DOHH2 (cell line): ENCODE results near the gene PLAAT2.

Experiments
- H3F3A ChIP-seq: fragments of 200-600 bp; sonication (generic), shearing (Covaris generic); 2 replicates; pipeline ENCODE4 v1.6.0; 2016; ENCODE audit warnings: antibody characterized with exemption, mild to moderate bottlenecking; ENCODE audit not compliant: control insufficient read depth, insufficient read depth
- H3K27ac ChIP-seq: fragments of 200-600 bp; sonication (generic); 2 replicates; pipeline ENCODE4 v1.5.1; 2014; ENCODE audit warnings: low read depth, mild to moderate bottlenecking, low read length, moderate library complexity
- H3K27me3 ChIP-seq: fragments of 200-600 bp; sonication (generic); 2 replicates; pipeline ENCODE4 v1.6.1; 2014; ENCODE audit warnings: mild to moderate bottlenecking, low read length, mixed read lengths; ENCODE audit not compliant: control insufficient read depth
- H3K36me3 ChIP-seq: fragments of 200-600 bp; sonication (generic); 2 replicates; pipeline ENCODE4 v1.6.1; 2014; ENCODE audit warnings: mild to moderate bottlenecking, low read length, moderate library complexity, mixed read lengths; ENCODE audit not compliant: control insufficient read depth
- H3K4me1 ChIP-seq: fragments of 200-600 bp; sonication (generic); 2 replicates; pipeline ENCODE4 v1.6.1; 2014; ENCODE audit warnings: mild to moderate bottlenecking, low read length, mixed read lengths; ENCODE audit not compliant: control insufficient read depth
- H3K4me2 ChIP-seq: fragments of 200-600 bp; sonication (generic); 2 replicates; pipeline ENCODE4 v1.6.0; 2014; ENCODE audit warnings: mild to moderate bottlenecking, low read length, moderate library complexity
- H3K4me3 ChIP-seq: fragments of 200-600 bp; sonication (generic); 2 replicates; pipeline ENCODE4 v1.5.1; 2014; ENCODE audit warnings: mild to moderate bottlenecking, low read length, mixed read lengths
- H3K79me2 ChIP-seq: fragments of 200-600 bp; sonication (generic); 2 replicates; pipeline ENCODE4 v1.6.1; 2014; ENCODE audit warnings: mild to moderate bottlenecking, low read length, mixed read lengths; ENCODE audit not compliant: control insufficient read depth
- H3K9me2 ChIP-seq: fragments of 200-600 bp; sonication (generic); replicated peaks from 2 replicates; pipeline ENCODE4 v1.6.1; 2014; ENCODE audit warnings: mild to moderate bottlenecking, low read length, mixed read lengths; ENCODE audit not compliant: control insufficient read depth
- H3K9me3 ChIP-seq: fragments of 200-600 bp; sonication (generic); 2 replicates; pipeline ENCODE4 v1.6.1; 2014; ENCODE audit warnings: antibody characterized with exemption, low read length, mixed read lengths; ENCODE audit not compliant: control insufficient read depth, insufficient read depth
- H4K20me1 ChIP-seq: fragments of 200-600 bp; sonication (generic); 2 replicates; pipeline ENCODE4 v1.6.0; 2014; ENCODE audit warnings: low read depth, mild to moderate bottlenecking, antibody characterized with exemption, low read length, moderate library complexity; ENCODE audit not compliant: control insufficient read depth, insufficient read depth
- EZH2phosphoT487 ChIP-seq: fragments of 200-600 bp; sonication (generic); IDR thresholded peaks from 2 replicates; pipeline ENCODE4 v1.6.1; 2017; ENCODE audit warnings: borderline replicate concordance, mild to moderate bottlenecking, antibody characterized with exemption, low read length, moderate library complexity, mixed read lengths
- TF ChIP-seq, protein P1 (sequence below): fragments of 200-600 bp; sonication (generic); IDR thresholded peaks from one replicate; pipeline ENCODE4 v1.5.1; 2014; ENCODE audit warnings: antibody characterized with exemption, mild to moderate bottlenecking, low read depth, low read length; ENCODE audit not compliant: poor library complexity, severe bottlenecking

Gene PLAAT2

DNA sequence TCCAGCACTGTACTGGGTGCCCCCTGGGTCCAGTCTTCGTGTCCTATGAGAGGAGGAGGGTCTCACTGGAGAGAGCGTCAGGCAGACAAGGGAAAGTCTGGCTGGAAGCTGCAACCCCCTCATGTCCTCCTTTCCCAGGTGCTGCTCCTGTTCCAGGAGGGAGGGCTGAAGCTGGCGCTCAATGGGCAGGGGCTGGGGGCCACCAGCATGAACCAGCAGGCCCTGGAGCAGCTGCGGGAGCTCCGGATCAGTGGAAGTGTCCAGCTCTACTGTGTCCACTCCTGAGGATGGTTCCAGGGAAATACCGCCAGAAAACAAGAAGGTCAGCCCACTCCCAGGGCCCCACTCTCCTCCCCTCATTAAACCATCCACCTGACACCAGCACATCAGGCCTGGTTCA, 47.1 kb downstream of the PLAAT2 start:
- no peaks in the 10 kb centered on the region for H3K79me2 ChIP-seq
- H3K4me3 ChIP-seq: no peak overlapping the region
- H3K27ac ChIP-seq: no peak overlapping the region
- no peaks in the 10 kb centered on the region for H3K9me2 ChIP-seq
- TF ChIP-seq, protein P1, sequence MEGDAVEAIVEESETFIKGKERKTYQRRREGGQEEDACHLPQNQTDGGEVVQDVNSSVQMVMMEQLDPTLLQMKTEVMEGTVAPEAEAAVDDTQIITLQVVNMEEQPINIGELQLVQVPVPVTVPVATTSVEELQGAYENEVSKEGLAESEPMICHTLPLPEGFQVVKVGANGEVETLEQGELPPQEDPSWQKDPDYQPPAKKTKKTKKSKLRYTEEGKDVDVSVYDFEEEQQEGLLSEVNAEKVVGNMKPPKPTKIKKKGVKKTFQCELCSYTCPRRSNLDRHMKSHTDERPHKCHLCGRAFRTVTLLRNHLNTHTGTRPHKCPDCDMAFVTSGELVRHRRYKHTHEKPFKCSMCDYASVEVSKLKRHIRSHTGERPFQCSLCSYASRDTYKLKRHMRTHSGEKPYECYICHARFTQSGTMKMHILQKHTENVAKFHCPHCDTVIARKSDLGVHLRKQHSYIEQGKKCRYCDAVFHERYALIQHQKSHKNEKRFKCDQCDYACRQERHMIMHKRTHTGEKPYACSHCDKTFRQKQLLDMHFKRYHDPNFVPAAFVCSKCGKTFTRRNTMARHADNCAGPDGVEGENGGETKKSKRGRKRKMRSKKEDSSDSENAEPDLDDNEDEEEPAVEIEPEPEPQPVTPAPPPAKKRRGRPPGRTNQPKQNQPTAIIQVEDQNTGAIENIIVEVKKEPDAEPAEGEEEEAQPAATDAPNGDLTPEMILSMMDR: no peak
- no peak for TF ChIP-seq EZH2phosphoT487
- H3K9me3 ChIP-seq: no peaks in the 10 kb centered on the region
- H3K4me1 ChIP-seq: no peaks in the 10 kb centered on the region
- H3K4me2 ChIP-seq: no peak overlapping the region
- H3K36me3 ChIP-seq: no peaks in the 10 kb centered on the region
- no peaks in the 10 kb centered on the region for H3K27me3 ChIP-seq
- H4K20me1 ChIP-seq: no peaks in the 10 kb centered on the region
- no peaks in the 10 kb centered on the region for H3F3A ChIP-seq

DNA sequence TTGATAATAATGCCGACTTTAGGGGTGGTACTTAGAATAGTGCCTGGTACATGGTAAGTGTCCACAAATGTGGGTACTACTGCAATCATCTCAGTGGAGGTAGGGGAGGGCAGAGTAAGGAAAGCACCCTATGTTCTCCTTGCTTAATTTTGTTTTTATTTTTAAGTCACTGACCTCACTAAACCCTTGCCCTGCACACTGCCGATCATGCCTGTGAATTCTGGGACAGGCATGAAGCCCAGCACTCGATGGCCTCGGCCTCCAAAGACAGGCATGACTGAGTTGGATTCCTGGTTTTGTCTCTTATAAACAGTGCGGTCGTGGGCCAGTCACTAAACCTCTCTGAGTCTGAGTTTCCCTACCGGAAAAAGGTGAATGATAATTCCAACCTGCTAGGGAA, 50.4 kb downstream of the PLAAT2 start:
- Histone ChIP-seq H3K4me1 (no peaks in the 10 kb centered on the region), H3K4me2 (no peak overlapping the region), H3K9me2 (no peaks in the 10 kb centered on the region), H3K27ac (no peak overlapping the region), H3K27me3 (no peaks in the 10 kb centered on the region), H3F3A (no peaks in the 10 kb centered on the region), H3K79me2 (no peaks in the 10 kb centered on the region), H4K20me1 (no peaks in the 10 kb centered on the region), H3K4me3 (no peak overlapping the region), H3K9me3 (no peaks in the 10 kb centered on the region), H3K36me3 (no peaks in the 10 kb centered on the region)
- TF ChIP-seq, protein P1: no peak
- no peak for TF ChIP-seq EZH2phosphoT487

DNA sequence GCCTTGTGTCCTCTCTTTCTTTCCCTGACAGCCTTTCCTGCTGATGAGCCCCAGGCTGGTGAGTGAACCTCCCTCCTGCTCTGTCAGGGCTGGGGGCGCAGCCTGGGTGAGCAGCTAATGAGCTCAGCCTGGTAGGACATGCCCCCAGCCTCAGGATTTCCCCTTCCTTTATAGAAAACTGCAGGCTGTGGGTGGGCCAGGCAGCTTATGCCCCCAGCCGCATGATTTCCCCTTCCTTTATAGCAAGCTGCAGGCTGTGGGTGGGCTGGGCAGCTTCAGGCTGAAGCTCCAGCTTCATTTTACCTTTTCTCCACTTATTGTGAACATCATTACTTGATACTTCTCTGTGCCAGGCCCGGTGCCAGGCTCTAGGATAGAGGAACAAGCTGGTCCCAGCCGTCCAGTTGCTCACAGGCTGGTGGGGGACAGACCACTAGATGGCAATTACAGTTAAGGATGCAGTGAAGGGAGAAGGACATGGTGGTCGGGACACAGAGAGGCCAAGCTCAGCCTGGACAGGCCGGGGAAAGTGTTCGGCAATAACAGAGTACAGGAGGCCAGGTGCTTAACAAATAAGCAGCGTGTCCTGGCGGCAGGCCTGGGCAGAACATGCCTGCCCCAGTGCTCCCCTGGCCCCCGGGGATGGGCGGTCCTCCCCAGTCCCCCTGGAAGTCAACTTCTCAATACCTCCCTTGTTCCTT, 52.0 kb downstream of the PLAAT2 start:
- Histone ChIP-seq H3K79me2 (no peaks in the 10 kb centered on the region), H3K9me3 (no peaks in the 10 kb centered on the region), H3K4me2 (no peak overlapping the region), H3K27ac (no peak overlapping the region), H3F3A (no peaks in the 10 kb centered on the region), H3K4me1 (no peaks in the 10 kb centered on the region), H3K4me3 (no peak overlapping the region), H4K20me1 (no peaks in the 10 kb centered on the region), H3K36me3 (no peaks in the 10 kb centered on the region), H3K27me3 (0 out of 2 replicates have a peak, but pooled peaks cover 3% of the 10 kb centered on the region), H3K9me2 (no peaks in the 10 kb centered on the region)
- TF ChIP-seq, protein P1: no peak
- TF ChIP-seq EZH2phosphoT487: no peak
